BLaER1 treated with 17β-estradiol and CSF1 and Interleukin-3, amounts not matched to agents 10 nM and 100 nM (cell line): ENCODE data around the gene NUBP2.

ENCODE experiments used
- H3K27ac ChIP-seq, 11 experiments: shearing (Covaris generic); formaldehyde crosslinking; 2 replicates each; pipeline ENCODE4 v1.8.1; 2022
- H3K27me3 ChIP-seq, 11 experiments: shearing (Covaris generic); formaldehyde crosslinking; 2 replicates each; pipeline ENCODE4 v1.8.1; 2022
- H3K36me3 ChIP-seq, 11 experiments: shearing (Covaris generic); formaldehyde crosslinking; 2 replicates each; pipeline ENCODE4 v1.8.1; 2022
- H3K4me1 ChIP-seq, 10 experiments: shearing (Covaris generic); formaldehyde crosslinking; 2 replicates each; pipeline ENCODE4 v1.8.1; 2022
- H3K4me2 ChIP-seq, 11 experiments: shearing (Covaris generic); formaldehyde crosslinking; 2 replicates each; pipeline ENCODE4 v1.8.1; 2022
- H3K4me3 ChIP-seq, 10 experiments: shearing (Covaris generic); formaldehyde crosslinking; 2 replicates each; pipeline ENCODE4 v1.8.1; 2022
- H3K9ac ChIP-seq, 11 experiments: shearing (Covaris generic); formaldehyde crosslinking; 2 replicates each; pipeline ENCODE4 v1.8.1; 2022
- H3K9me3 ChIP-seq, 11 experiments: shearing (Covaris generic); formaldehyde crosslinking; replicated peaks in 1 of 11; 2 replicates each; pipeline ENCODE4 v1.8.1; 2022
- H4K20me1 ChIP-seq, 11 experiments: shearing (Covaris generic); formaldehyde crosslinking; 2 replicates each; pipeline ENCODE4 v1.8.1; 2022
- Cebpa-rat ChIP-seq, 11 experiments: shearing (Covaris generic); IDR thresholded peaks; 2 replicates each; pipeline ENCODE4 v1.8.1; 2022

Gene NUBP2

DNA sequence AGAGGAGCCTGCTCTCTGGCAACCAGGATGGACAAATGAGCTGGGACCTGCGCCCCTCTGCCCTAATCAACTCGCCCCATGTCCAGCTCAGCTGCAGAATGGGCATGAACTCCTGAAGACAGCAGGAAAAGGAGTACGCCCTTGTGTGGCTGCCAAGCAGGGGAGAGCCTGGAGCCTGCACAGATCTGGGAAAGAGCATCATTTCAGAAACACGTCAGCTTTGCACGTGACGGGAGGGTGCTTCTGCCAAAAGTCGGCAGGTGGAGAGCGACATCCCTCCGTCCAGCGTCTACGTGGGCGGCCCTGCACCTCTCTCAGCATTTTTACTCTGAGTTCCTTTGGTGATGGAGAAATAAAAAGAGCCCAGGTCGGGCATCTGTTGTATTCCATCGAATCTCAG lies 29.9 kb upstream of the NUBP2 start:
- no peak for TF ChIP-seq Cebpa-rat (IDR thresholded peaks at IDR 0.05)
- H3K9me3 ChIP-seq: no peaks in the 10 kb centered on the region
- H3K4me2 ChIP-seq: no peak overlapping the region
- H3K27me3 ChIP-seq: no peaks in the 10 kb centered on the region
- no peak overlapping the region for H3K4me3 ChIP-seq
- no peak overlapping the region for H3K27ac ChIP-seq
- H4K20me1 ChIP-seq: peaks cover 0 to 94% (median 39%) of the 10 kb centered on the region in 11 experiments; a peak in 16 of 22 replicates
- H3K4me1 ChIP-seq: peaks cover 0 to 16% (median 5%) of the 10 kb centered on the region in 10 experiments; a peak in 10 of 20 replicates
- H3K36me3 ChIP-seq: peaks cover 83 to 100% (median 94%) of the 10 kb centered on the region in 11 experiments
- no peak overlapping the region for H3K9ac ChIP-seq

DNA sequence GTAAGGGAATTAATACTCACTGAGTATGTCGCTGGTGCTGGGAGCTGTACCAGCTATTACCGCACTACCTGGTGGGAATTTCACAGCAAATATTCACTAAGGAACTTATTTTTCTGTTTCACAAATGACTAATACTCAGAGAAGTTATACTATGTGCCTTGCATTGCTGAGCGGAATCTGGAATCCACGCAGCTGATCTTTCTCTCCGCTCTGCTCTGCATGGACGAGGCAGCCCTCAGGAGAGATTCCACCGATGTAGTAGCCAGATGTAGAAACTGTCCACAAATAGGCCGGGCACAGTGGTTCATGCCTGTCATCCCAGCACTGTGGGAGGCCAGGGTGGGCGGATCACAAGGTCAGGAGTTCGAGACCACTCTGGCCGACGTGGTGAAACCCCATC lies 28.6 kb upstream of the NUBP2 start:
- peaks cover 0 to 96% (median 41%) of the 10 kb centered on the region in 11 experiments; a peak in 17 of 22 replicates for H4K20me1 ChIP-seq
- no peak overlapping the region for H3K9ac ChIP-seq
- no peak for TF ChIP-seq Cebpa-rat (IDR thresholded peaks at IDR 0.05)
- H3K27ac ChIP-seq: no peak overlapping the region
- H3K9me3 ChIP-seq: no peaks in the 10 kb centered on the region
- H3K36me3 ChIP-seq: peaks cover 78 to 100% (median 91%) of the 10 kb centered on the region in 11 experiments
- no peak overlapping the region for H3K4me2 ChIP-seq
- H3K27me3 ChIP-seq: no peaks in the 10 kb centered on the region
- peaks cover 0 to 16% (median 5%) of the 10 kb centered on the region in 10 experiments; a peak in 10 of 20 replicates for H3K4me1 ChIP-seq
- H3K4me3 ChIP-seq: no peak overlapping the region

DNA sequence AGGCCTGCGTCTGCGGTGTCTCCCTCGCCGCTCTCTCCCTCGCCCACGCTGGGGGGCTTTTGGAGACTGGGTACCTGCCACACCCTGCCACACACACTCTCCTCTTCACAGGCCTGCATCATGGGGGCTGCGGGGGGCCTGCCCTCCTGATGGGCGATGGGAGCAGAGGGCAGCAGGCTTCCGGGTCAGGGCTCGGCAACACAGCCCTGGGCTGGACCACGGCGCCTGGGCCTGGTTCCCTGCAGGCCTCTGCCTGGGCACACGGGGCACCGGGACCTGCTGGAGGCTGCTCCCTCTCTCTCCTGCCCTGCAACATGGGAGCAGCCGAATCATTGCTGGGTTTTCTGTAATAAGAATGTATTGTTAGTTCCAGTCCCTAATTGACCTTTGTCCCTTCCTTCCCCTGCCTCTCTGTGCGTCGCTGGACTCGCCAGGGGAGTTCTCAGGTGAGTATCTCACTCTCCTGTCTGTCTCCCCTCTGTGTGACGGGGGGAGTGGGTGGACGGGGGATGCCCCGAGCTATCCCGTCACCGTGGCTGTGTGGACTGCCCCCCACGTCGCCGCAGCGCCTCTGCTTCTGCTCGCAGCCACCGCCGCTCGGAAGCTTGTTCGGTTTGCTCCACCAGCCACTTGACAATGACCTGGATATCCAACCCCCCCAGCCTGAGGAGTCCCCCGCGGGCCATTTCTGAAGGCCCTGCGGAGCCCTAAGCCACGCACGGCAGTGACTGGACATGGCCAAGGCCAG lies 24.9 kb upstream of the NUBP2 start:
- no peak for TF ChIP-seq Cebpa-rat (IDR thresholded peaks at IDR 0.05)
- H3K9ac ChIP-seq: no peak overlapping the region
- H4K20me1 ChIP-seq: peaks cover 11 to 99% (median 59%) of the 10 kb centered on the region in 11 experiments; a peak in 21 of 22 replicates
- H3K4me2 ChIP-seq: no peak overlapping the region
- H3K36me3 ChIP-seq: peaks cover 62 to 97% (median 75%) of the 10 kb centered on the region in 11 experiments
- peaks cover 0 to 6% (median 0%) of the 10 kb centered on the region in 11 experiments; a peak in 1 of 22 replicates for H3K27me3 ChIP-seq
- no peak overlapping the region for H3K4me3 ChIP-seq
- no peak overlapping the region for H3K27ac ChIP-seq
- no peaks in the 10 kb centered on the region for H3K9me3 ChIP-seq
- peaks cover 9 to 45% (median 34%) of the 10 kb centered on the region in 10 experiments; a peak in 19 of 20 replicates for H3K4me1 ChIP-seq

DNA sequence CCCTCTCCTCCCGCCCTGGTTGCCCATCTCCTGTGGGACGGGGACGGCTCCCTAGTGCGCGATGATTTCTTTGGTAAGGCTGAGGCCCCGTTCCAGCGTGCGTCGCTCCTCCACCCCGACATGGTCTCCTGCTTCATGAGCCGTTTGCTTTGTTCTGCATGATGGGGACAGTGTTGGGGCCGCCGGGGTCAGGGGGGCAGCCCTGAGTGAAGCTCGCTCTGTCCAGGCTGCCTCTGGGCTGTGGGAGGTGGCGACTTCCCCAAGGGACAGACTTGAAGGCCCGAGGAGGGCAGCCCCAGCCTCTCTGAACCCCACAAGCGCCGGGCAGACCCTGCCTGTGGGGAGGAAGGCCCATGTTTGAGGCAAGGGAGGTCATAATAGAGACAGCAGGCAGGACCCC lies 23.8 kb upstream of the NUBP2 start:
- Histone ChIP-seq H3K4me2 (no peak overlapping the region), H3K27ac (no peak overlapping the region), H4K20me1 (peaks cover 17 to 98% (median 62%) of the 10 kb centered on the region in 11 experiments; a peak in 21 of 22 replicates), H3K9me3 (no peaks in the 10 kb centered on the region), H3K9ac (no peak overlapping the region), H3K36me3 (peaks cover 55 to 96% (median 72%) of the 10 kb centered on the region in 11 experiments), H3K4me1 (peaks cover 9 to 54% (median 44%) of the 10 kb centered on the region in 10 experiments; a peak in 19 of 20 replicates), H3K27me3 (peaks cover 0 to 6% (median 0%) of the 10 kb centered on the region in 11 experiments; a peak in 1 of 22 replicates), H3K4me3 (no peak overlapping the region)
- TF ChIP-seq Cebpa-rat (IDR thresholded peaks at IDR 0.05): no peak

DNA sequence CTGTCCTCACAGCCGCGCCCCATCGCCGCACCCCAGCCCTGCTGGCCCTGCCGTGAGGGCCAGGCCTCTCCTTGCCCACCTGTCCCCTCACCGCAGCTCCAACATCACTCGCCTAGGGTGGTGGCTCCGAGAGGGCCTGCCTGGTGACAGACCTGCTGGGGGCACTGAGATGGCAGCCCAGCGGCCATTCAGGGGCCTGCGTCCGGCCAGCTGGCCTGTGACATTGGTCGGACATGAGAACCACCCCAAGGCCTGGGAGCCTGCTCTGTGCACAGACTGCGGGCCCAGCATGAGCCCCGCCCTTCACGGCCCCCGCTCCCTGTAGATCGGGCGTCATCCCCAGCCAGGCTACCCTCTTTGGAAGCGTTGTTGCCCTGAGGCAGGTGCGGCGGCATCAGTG lies 23.2 kb upstream of the NUBP2 start:
- Histone ChIP-seq H4K20me1 (peaks cover 17 to 98% (median 67%) of the 10 kb centered on the region in 11 experiments; a peak in 21 of 22 replicates), H3K27ac (no peak overlapping the region)

DNA sequence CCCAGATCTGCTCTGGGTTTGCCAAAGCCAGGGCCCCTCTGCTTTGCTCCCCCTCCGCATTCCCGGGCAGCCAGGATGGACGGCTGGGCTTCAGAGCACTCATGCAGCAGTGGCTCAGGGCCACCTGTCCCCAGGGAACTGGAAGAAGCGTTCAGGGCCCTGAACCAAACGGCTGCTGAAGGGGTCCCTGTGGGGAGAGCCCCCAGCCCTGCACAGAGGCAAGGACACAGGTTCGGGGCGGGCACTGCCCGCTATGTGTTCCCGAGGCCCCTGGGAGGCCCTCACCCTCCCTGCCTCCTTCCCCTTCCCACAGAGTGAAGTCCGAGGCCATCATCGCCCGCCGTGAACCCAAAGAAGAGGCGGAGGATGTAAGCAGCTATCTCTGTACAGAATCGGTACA lies 21.8 kb upstream of the NUBP2 start:
- no peak overlapping the region for H3K27ac ChIP-seq
- TF ChIP-seq Cebpa-rat (IDR thresholded peaks at IDR 0.05): no peak
- H3K27me3 ChIP-seq: peaks cover 0 to 6% (median 0%) of the 10 kb centered on the region in 11 experiments; a peak in 1 of 22 replicates
- H3K4me2 ChIP-seq: peak overlapping the region in 7 of 11 experiments; percentile 29 to 97 (median 78); a peak in 13 of 22 replicates
- peaks cover 17 to 99% (median 65%) of the 10 kb centered on the region in 11 experiments; a peak in 21 of 22 replicates for H4K20me1 ChIP-seq
- H3K9me3 ChIP-seq: no peaks in the 10 kb centered on the region
- H3K4me1 ChIP-seq: peaks cover 9 to 58% (median 48%) of the 10 kb centered on the region in 10 experiments; a peak in 19 of 20 replicates
- H3K9ac ChIP-seq: peak overlapping the region in 1 of 11 experiments; percentile 37; a peak in 1 of 22 replicates
- no peak overlapping the region for H3K4me3 ChIP-seq
- peaks cover 58 to 96% (median 72%) of the 10 kb centered on the region in 11 experiments for H3K36me3 ChIP-seq

More for the DNA sequence above, 23.2 kb upstream of the NUBP2 start:
- no peak for TF ChIP-seq Cebpa-rat (IDR thresholded peaks at IDR 0.05)
- Histone ChIP-seq H3K9me3 (no peaks in the 10 kb centered on the region), H3K4me2 (no peak overlapping the region), H3K4me3 (no peak overlapping the region), H3K4me1 (peaks cover 9 to 58% (median 48%) of the 10 kb centered on the region in 10 experiments; a peak in 19 of 20 replicates), H3K27me3 (peaks cover 0 to 6% (median 0%) of the 10 kb centered on the region in 11 experiments; a peak in 1 of 22 replicates), H3K9ac (0 out of 22 replicates have a peak overlapping the region, but pooled peaks of 1 of the 11 experiments have one; percentile 6), H3K36me3 (peaks cover 55 to 96% (median 72%) of the 10 kb centered on the region in 11 experiments)

DNA sequence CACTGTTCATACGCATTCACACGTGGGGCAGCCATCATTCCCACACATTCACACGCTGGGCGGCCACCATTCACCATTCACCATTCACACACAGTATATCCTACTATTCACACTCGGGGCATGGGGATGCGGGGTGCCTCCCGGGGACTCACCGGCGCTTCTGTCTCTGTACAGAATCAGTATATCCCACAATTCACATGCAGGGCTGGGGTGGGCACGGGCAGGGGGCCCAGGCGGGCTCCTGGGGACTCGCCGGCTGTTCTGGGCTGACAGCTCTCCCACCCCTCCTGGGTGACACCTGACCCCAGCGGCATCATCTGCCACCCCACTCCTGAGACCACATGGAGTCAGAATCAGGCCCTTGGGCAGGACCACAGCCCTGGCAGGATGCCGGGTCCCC lies 21.0 kb upstream of the NUBP2 start:
- Histone ChIP-seq H3K27me3 (peaks cover 0 to 6% (median 0%) of the 10 kb centered on the region in 11 experiments; a peak in 1 of 22 replicates), H3K27ac (peak overlapping the region in 3 of 11 experiments; percentile 59 to 69 (median 60); a peak in 3 of 22 replicates), H3K4me2 (peak overlapping the region; percentile 31 to 97 (median 88); a peak in 21 of 22 replicates), H3K4me1 (peaks cover 9 to 53% (median 47%) of the 10 kb centered on the region in 10 experiments; a peak in 19 of 20 replicates), H3K4me3 (peak overlapping the region in 3 of 10 experiments; percentile 18 to 50 (median 36); a peak in 3 of 20 replicates), H3K9ac (peak overlapping the region in 6 of 11 experiments; percentile 37 to 61 (median 56); a peak in 11 of 22 replicates), H3K9me3 (no peaks in the 10 kb centered on the region), H4K20me1 (peaks cover 17 to 99% (median 66%) of the 10 kb centered on the region in 11 experiments; a peak in 21 of 22 replicates), H3K36me3 (peaks cover 60 to 96% (median 75%) of the 10 kb centered on the region in 11 experiments)
- TF ChIP-seq Cebpa-rat (IDR thresholded peaks at IDR 0.05): no peak

DNA sequence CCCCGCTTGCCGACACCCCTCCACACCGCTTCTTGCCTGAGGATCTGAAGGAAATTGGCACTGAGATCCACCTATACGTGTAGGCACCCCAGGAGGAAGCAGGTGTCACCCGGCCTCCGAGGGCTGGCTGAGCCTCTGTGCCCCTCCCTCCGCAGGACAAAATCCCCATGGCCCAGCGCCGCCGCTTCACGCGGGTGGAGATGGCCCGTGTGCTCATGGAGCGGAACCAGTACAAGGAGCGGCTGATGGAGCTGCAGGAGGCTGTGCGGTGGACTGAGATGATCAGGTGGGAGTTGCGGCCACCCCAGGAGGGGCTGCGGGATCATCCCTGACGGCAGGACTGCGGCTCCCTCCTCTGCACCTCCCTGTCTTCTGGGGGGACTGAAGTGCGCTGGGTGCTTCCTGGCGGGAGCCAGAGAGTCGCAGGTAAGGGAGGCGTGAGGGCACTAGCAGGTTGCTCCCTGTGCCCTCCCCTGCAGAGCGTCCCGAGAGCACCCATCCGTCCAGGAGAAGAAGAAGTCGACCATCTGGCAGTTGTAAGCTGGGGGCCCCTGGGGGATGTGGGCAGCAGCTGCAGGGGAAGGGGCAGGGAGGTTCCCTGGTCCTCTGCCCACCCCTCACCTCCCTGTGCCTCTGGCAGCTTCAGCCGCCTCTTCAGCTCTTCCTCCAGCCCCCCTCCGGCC lies 20.4 kb upstream of the NUBP2 start:
- Histone ChIP-seq H3K9me3 (no peaks in the 10 kb centered on the region), H3K27me3 (peaks cover 0 to 6% (median 0%) of the 10 kb centered on the region in 11 experiments; a peak in 1 of 22 replicates), H3K4me1 (peaks cover 9 to 50% (median 41%) of the 10 kb centered on the region in 10 experiments; a peak in 19 of 20 replicates), H3K4me2 (peak overlapping the region; percentile 31 to 97 (median 88)), H4K20me1 (peaks cover 17 to 99% (median 64%) of the 10 kb centered on the region in 11 experiments; a peak in 21 of 22 replicates), H3K27ac (peak overlapping the region in 6 of 11 experiments; percentile 33 to 69 (median 53); a peak in 10 of 22 replicates), H3K36me3 (peaks cover 66 to 96% (median 75%) of the 10 kb centered on the region in 11 experiments), H3K4me3 (peak overlapping the region in 4 of 10 experiments; percentile 18 to 50 (median 33); a peak in 5 of 20 replicates), H3K9ac (peak overlapping the region in 8 of 11 experiments; percentile 21 to 61 (median 46); a peak in 15 of 22 replicates)
- no peak for TF ChIP-seq Cebpa-rat (IDR thresholded peaks at IDR 0.05)
